Activated CD4-positive, alpha-beta T cell treated with anti-CD3 and anti-CD28 coated beads for 1 hour (primary cell): ENCODE data around the gene ICA1L.

ENCODE experiments used
- DNase-seq: peaks from one replicate; pipeline ENCODE4 v3.0.0-alpha.2; 2020

Gene ICA1L

GRCh38 chr2:202780514-202781021 is 91.0 kb downstream of the ICA1L start:
- no peak for DNase-seq

GRCh38 chr2:202778217-202778616 is 93.3 kb downstream of the ICA1L start:
- DNase-seq, result no peak

GRCh38 chr2:202774104-202774503 is 97.5 kb downstream of the ICA1L start:
- no peak for DNase-seq

- no peak for DNase-seq
These were observed 98.1 kb downstream of the ICA1L start for GRCh38 chr2:202773301-202773973.

GRCh38 chr2:202771741-202772460 is 99.7 kb downstream of the ICA1L start:
- no peak for DNase-seq

GRCh38 chr2:202771336-202771735 is 100.2 kb downstream of the ICA1L start:
- no peak for DNase-seq

- DNase-seq, result no peak
These were observed 102.4 kb downstream of the ICA1L start for GRCh38 chr2:202769201-202769600.

- DNase-seq, result no peak
These were observed 103.3 kb downstream of the ICA1L start for GRCh38 chr2:202768273-202768672.

- no peak for DNase-seq
These were observed 106.1 kb downstream of the ICA1L start for GRCh38 chr2:202765436-202765835.

- no peak for DNase-seq
These were observed 106.6 kb downstream of the ICA1L start for GRCh38 chr2:202764991-202765390.

GRCh38 chr2:202763916-202764315 is 107.7 kb downstream of the ICA1L start:
- no peak for DNase-seq

GRCh38 chr2:202762556-202762955 is 109.0 kb downstream of the ICA1L start:
- DNase-seq, result no peak

GRCh38 chr2:202760848-202761247 is 110.7 kb downstream of the ICA1L start:
- no peak for DNase-seq

- no peak for DNase-seq
These were observed 113.0 kb downstream of the ICA1L start for GRCh38 chr2:202758604-202759003.

- DNase-seq, result no peak
These were observed 113.4 kb downstream of the ICA1L start for GRCh38 chr2:202758128-202758527.

GRCh38 chr2:202757339-202757738 is 114.2 kb downstream of the ICA1L start:
- DNase-seq, result no peak

- DNase-seq, result no peak
These were observed 115.0 kb downstream of the ICA1L start for GRCh38 chr2:202756598-202756997.

GRCh38 chr2:202754936-202755335 is 116.6 kb downstream of the ICA1L start:
- no peak for DNase-seq

GRCh38 chr2:202752071-202752470 is 119.5 kb downstream of the ICA1L start:
- no peak for DNase-seq

- DNase-seq, result no peak
These were observed 120.7 kb downstream of the ICA1L start for GRCh38 chr2:202750763-202751427.

- no peak for DNase-seq
These were observed 122.1 kb downstream of the ICA1L start for GRCh38 chr2:202749477-202749876.

- no peak for DNase-seq
These were observed 128.0 kb downstream of the ICA1L start for GRCh38 chr2:202743613-202744012.

GRCh38 chr2:202736826-202737225 is 134.7 kb downstream of the ICA1L start:
- DNase-seq, result no peak

GRCh38 chr2:202726070-202726469 is 145.5 kb downstream of the ICA1L start:
- no peak for DNase-seq
